Keratinocyte (primary cell): ENCODE data around the gene RSPH1.

Experiments
- EZH2 ChIP-seq: IDR thresholded peaks from one replicate; pipeline ENCODE4 v1.6.1; 2012; ENCODE audit warnings: inconsistent platforms, mild to moderate bottlenecking, low read length, moderate library complexity
- TF ChIP-seq, protein P1 (sequence below), 3 experiments: IDR thresholded peaks in 1 of 3; conservative IDR thresholded peaks in 1 of 3; optimal IDR thresholded peaks in 1 of 3; 2 replicates in 2 of 3; 3 replicates in 1 of 3; pipeline versions ENCODE3 to v1.5.1; 2011; ENCODE audit warnings: low read length in 3 of 3, mild to moderate bottlenecking in 3 of 3, moderate library complexity in 2 of 3, control low read depth in 1 of 3, inconsistent platforms in 1 of 3; ENCODE audit not compliant: insufficient read depth in 2 of 3; ENCODE audit errors: extremely low read depth in 1 of 3

DNA sequence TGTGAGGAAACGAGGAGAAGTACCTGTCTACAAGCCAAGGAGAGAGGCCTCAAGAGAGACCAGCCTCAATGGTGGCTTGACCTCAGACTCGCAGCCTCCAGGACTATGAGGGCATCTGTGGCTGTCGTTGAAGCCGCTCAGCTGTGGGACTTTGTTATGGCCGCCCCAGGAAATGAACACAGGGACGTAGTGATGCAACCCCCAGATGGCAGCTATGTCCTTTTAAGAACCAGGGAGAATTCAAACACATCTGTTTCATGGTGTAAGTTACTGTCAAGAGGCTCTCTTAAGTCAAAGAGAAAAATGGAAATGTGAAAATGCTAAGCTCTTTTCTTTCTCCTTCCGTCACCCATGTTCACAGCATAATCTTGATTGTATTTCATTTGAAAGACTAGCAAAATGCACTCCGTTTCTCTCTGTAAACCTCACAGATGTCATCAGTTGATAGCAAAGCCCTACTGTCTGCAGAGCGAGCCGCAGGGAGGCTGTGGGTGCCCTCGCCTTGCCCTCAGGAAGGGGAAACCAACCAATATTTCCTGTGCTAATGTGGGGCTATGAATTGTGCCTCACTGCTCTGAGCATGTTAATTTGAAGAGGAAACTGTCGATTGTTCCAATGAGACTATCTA lies 71.0 kb downstream of the RSPH1 start:
- TF ChIP-seq, protein P1, sequence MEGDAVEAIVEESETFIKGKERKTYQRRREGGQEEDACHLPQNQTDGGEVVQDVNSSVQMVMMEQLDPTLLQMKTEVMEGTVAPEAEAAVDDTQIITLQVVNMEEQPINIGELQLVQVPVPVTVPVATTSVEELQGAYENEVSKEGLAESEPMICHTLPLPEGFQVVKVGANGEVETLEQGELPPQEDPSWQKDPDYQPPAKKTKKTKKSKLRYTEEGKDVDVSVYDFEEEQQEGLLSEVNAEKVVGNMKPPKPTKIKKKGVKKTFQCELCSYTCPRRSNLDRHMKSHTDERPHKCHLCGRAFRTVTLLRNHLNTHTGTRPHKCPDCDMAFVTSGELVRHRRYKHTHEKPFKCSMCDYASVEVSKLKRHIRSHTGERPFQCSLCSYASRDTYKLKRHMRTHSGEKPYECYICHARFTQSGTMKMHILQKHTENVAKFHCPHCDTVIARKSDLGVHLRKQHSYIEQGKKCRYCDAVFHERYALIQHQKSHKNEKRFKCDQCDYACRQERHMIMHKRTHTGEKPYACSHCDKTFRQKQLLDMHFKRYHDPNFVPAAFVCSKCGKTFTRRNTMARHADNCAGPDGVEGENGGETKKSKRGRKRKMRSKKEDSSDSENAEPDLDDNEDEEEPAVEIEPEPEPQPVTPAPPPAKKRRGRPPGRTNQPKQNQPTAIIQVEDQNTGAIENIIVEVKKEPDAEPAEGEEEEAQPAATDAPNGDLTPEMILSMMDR (optimal IDR thresholded peaks at IDR 0.05 in 1 of 3, IDR thresholded peaks at IDR 0.05 in 1 of 3, conservative IDR thresholded peaks at IDR 0.05 in 1 of 3; ENCODE audit: extremely low read depth in 1 of 3, insufficient read depth in 2 of 3, low read length in 3 of 3): no peak
- no peak for TF ChIP-seq EZH2
